Activated CD4-positive, alpha-beta memory T cell treated with anti-CD3 and anti-CD28 coated beads for 36 hours (primary cell): ENCODE data around the gene NAGPA. TPM values are rescaled to one million over a fixed set of nuclear protein-coding genes. Genes with fewer than 3 reads are reported as not detected.
"Not testable (repeated sequence)": the region's sequence is repeated elsewhere in the genome, so short reads cannot be mapped to it uniquely, and the experiment has no call there.

Experiments used
- CTCF ChIA-PET: fragments of 350-600 bp; sonication (Branson Sonifier 250); formaldehyde crosslinking; loops from one replicate; lab custom pipeline; 2021; ENCODE audit warnings: antibody characterized with exemption, inconsistent platforms; lab: Charles Lee
- POLR2A ChIA-PET: fragments of 350-600 bp; sonication (Branson Sonifier 250); formaldehyde crosslinking; loops from one replicate; lab custom pipeline; 2021; ENCODE audit warnings: antibody characterized with exemption; lab: Charles Lee
- DNase-seq: peaks from one replicate; pipeline ENCODE4 v3.0.0-alpha.2; 2020
- H3K27ac Mint-ChIP-seq: one replicate; pipeline ENCODE4 v1.8.0; 2021; ENCODE audit warnings: mixed read lengths
- H3K27me3 Mint-ChIP-seq: one replicate; pipeline ENCODE4 v1.8.0; 2021; ENCODE audit warnings: mixed read lengths
- H3K36me3 Mint-ChIP-seq: one replicate; pipeline ENCODE4 v1.8.0; 2021; ENCODE audit warnings: mixed read lengths
- H3K4me1 Mint-ChIP-seq: one replicate; pipeline ENCODE4 v1.8.0; 2021; ENCODE audit warnings: low read depth, mixed read lengths
- H3K4me3 Mint-ChIP-seq: one replicate; pipeline ENCODE4 v1.8.0; 2021; ENCODE audit warnings: mild to moderate bottlenecking, mixed read lengths
- H3K9me3 Mint-ChIP-seq: one replicate; pipeline ENCODE4 v1.8.0; 2021; ENCODE audit warnings: mixed read lengths
- intact Hi-C: fragments of 100-400 bp; cut with micrococcal nuclease; formaldehyde crosslinking; loops from one replicate; pipeline ENCODE4 v1.15.1; 2023
- total RNA-seq, 2 experiments: library from RNA; stranded (reverse); gene quantifications; one replicate each; pipeline ENCODE4 v1.2.3, GENCODE V29; 2021

Gene NAGPA
- 1 to 10 TPM; 7.6 to 7.8 TPM for total RNA-seq

DNA sequence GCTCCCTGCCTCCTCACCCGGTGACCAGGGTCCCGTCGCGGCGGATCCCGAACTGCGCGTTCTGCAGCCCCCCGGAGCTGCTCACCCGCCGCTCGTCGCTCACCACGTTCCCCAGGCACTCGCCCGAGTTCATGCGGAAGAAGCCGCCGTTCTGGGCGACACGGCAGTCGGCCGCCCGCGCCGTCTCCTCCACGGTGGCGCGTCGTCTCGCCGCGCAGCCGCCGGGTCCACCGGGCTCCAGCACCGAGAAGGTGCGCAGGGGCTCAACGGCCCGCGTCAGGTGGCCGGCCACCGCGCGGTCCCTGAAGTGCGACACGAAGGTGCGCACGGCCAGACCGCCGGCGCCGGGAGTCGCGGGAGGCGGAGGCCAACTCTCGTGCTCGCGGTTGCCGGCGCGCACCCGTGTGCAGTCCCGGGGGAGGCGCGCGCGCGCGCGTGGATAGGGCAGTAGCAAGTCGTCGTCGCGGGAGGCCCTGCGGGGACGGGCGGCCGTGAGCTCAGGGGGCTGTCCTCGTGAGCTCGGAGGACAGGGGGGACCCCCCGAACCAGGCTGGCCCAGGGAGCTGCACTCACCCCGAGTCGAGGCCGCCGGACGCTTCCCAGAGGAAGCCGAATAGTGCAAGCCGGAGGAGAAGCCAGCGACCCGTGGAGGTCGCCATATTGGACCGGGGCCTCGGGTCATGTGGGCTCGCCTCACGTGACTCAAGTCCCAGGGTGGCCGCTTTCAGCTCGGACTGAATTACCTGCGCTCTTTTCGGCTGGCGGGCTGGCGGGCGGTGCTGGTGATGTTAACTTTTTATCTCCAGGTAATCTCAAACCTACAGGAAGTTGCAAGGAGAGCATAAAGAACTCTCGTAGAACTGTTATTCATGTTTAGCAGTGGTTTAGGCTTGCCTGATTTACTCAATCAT is at the start of gene NAGPA:
Gene NAGPA (minus strand): TSS at position 680 of the 911 bp plus-strand sequence. CDS start 21 bp downstream, at position 659.
- H3K4me3 Mint-ChIP-seq: peak within 1 kb of the TSS; percentile 84
- peaks cover 20% of the 10 kb centered on the region for H3K4me1 Mint-ChIP-seq
- intact Hi-C loops: loop anchor here (2.0 to 5.0 kb wide), 2 partner anchors 39 to 65 kb away; partner anchors contain the start of gene ALG1
- CTCF ChIA-PET: no interaction called here
- H3K36me3 Mint-ChIP-seq: peaks cover 3% of the 10 kb centered on the region
- H3K9me3 Mint-ChIP-seq: no peaks in the 10 kb centered on the region
- POLR2A ChIA-PET: interaction anchor here (0.6 to 1.3 kb wide), 3 partner anchors 12 to 265 kb away, joined by 3 to 4 read pairs (median 3); no protein-coding TSS in a partner anchor
- peak; percentile 89 for DNase-seq
- H3K27ac Mint-ChIP-seq: peak within 1 kb of the TSS; percentile 79
- H3K27me3 Mint-ChIP-seq: no peaks in the 10 kb centered on the region

DNA sequence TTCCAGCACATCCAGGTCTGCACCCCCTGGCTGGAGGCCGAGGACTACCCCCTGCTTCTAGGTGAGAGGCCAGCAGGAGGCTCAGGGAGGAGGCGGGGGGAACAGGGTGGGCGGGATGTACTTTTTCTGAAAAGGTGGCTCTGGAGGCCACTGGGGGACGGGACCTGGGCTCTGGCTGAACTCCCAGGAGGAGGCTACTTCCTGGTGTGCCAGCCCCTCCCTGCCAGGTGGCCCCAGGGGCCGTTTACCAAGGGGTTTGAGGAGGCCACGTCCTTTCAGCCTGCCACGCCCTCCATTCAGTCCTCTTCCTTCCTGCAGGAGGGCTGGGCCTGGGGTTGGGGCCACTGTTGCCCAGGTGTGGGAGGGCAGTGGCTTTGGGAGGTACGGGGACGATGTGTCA is 47.3 kb upstream of the NAGPA start:
- CTCF ChIA-PET, DNase-seq, H3K4me1 Mint-ChIP-seq, H3K27ac Mint-ChIP-seq, H3K4me3 Mint-ChIP-seq, H3K27me3 Mint-ChIP-seq, H3K9me3 Mint-ChIP-seq, POLR2A ChIA-PET, intact Hi-C loops: not testable (repeated sequence)
- H3K36me3 Mint-ChIP-seq: peaks cover 17% of the 10 kb centered on the region

GRCh38 chr16:5080461-5080860 is 46.7 kb upstream of the NAGPA start:
- H3K4me1 Mint-ChIP-seq, CTCF ChIA-PET, H3K27ac Mint-ChIP-seq, intact Hi-C loops, H3K9me3 Mint-ChIP-seq, H3K4me3 Mint-ChIP-seq, DNase-seq, POLR2A ChIA-PET, H3K27me3 Mint-ChIP-seq: not testable (repeated sequence)
- peaks cover 20% of the 10 kb centered on the region for H3K36me3 Mint-ChIP-seq

GRCh38 chr16:5078626-5079025 is 44.9 kb upstream of the NAGPA start:
- POLR2A ChIA-PET: no interaction called here
- intact Hi-C loops: no loop called here
- Mint-ChIP-seq H3K36me3 (peaks cover 19% of the 10 kb centered on the region), H3K27ac (no peak overlapping the region), H3K9me3 (no peaks in the 10 kb centered on the region), H3K4me1 (no peaks in the 10 kb centered on the region), H3K4me3 (no peak overlapping the region), H3K27me3 (no peaks in the 10 kb centered on the region)
- no peak for DNase-seq
- CTCF ChIA-PET: no interaction called here

- ChIA-PET POLR2A (no interaction called here), CTCF (no interaction called here)
- peaks cover 17% of the 10 kb centered on the region for H3K36me3 Mint-ChIP-seq
These were observed 43.6 kb upstream of the NAGPA start for GRCh38 chr16:5077304-5077703.

DNA sequence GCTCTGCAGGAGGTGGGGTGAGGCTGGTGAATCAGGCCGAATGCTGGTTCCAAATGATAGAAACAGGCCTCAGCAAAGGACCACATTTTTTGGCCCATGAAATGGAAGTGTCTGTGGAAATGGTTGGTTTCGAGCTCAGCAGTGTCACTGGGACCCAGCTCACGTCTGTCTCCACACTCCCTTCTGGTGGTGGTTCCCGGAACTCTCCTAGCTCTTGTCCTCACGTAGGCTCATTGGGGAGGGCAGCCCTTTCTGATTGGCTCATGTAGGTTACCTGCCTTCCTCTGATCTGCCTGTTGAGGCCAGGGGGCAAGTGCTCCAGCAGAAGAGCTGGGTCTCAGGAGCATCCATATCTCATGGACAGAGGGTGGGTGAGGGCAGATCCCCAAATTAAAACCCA is 41.9 kb upstream of the NAGPA start:
- POLR2A ChIA-PET: no interaction called here
- Mint-ChIP-seq H3K36me3 (peaks cover 17% of the 10 kb centered on the region), H3K27ac (no peak overlapping the region)

More at GRCh38 chr16:5077304-5077703, 43.6 kb upstream of the NAGPA start:
- no peaks in the 10 kb centered on the region for H3K27me3 Mint-ChIP-seq
- DNase-seq: no peak
- H3K4me3 Mint-ChIP-seq: no peak overlapping the region
- peaks cover 10% of the 10 kb centered on the region for H3K4me1 Mint-ChIP-seq
- intact Hi-C loops: no loop called here
- no peak overlapping the region for H3K27ac Mint-ChIP-seq
- no peaks in the 10 kb centered on the region for H3K9me3 Mint-ChIP-seq

DNA sequence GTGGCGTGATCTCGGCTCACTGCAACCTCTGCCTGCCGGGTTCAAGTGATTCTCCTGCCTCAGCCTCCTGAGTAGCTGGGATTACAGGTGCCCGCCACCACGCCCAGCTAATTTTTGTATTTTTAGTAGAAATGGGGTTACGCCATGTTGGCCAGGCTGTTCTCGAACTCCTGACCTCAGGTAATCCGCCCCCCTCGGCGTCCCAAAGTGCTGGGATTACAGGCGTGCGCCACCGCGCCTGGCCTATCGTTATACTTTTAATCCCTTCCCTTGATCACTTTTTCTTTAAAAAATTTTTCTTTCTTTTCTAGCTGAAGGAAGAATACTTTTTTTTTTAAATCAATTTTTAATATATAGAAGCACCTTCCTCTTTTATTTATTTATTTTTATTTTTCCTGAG is 40.0 kb upstream of the NAGPA start:
- DNase-seq, POLR2A ChIA-PET, H3K27ac Mint-ChIP-seq, H3K9me3 Mint-ChIP-seq, H3K4me3 Mint-ChIP-seq, H3K27me3 Mint-ChIP-seq: not testable (repeated sequence)
- CTCF ChIA-PET: interaction anchor here (2.5 kb wide), 1 partner anchor 18 kb away, joined by 10 read pairs; no protein-coding TSS in a partner anchor
- intact Hi-C loops: loop anchor here (5.0 kb wide), 1 partner anchor 41 kb away; the partner anchor contains the start of gene NAGPA
- Mint-ChIP-seq H3K4me1 (peaks cover 20% of the 10 kb centered on the region), H3K36me3 (peaks cover 14% of the 10 kb centered on the region)

More for the DNA sequence above, 41.9 kb upstream of the NAGPA start:
- Mint-ChIP-seq H3K27me3 (no peaks in the 10 kb centered on the region), H3K4me3 (no peak overlapping the region), H3K9me3 (no peaks in the 10 kb centered on the region), H3K4me1 (peaks cover 20% of the 10 kb centered on the region)
- intact Hi-C loops: no loop called here
- CTCF ChIA-PET: interaction anchor here (1.0 to 1.6 kb wide), 3 partner anchors 9 to 19 kb away, joined by 3 to 6 read pairs (median 4); no protein-coding TSS in a partner anchor
- DNase-seq: no peak

- intact Hi-C loops: loop anchor here (5.0 kb wide), 1 partner anchor 41 kb away; the partner anchor contains the start of gene NAGPA
- Mint-ChIP-seq H3K4me3 (peak overlapping the region; percentile 95), H3K27ac (no peak overlapping the region), H3K4me1 (peaks cover 20% of the 10 kb centered on the region), H3K9me3 (no peaks in the 10 kb centered on the region), H3K36me3 (peaks cover 13% of the 10 kb centered on the region), H3K27me3 (no peaks in the 10 kb centered on the region)
- DNase-seq: no peak
- CTCF ChIA-PET: interaction anchor here (2.5 kb wide), 1 partner anchor 18 kb away, joined by 10 read pairs; no protein-coding TSS in a partner anchor
- POLR2A ChIA-PET: no interaction called here
These were observed 39.5 kb upstream of the NAGPA start for GRCh38 chr16:5073279-5073629.

GRCh38 chr16:5072334-5073278 is 38.9 kb upstream of the NAGPA start:
- Mint-ChIP-seq H3K4me3 (peak overlapping the region; percentile 95), H3K27ac (peak overlapping the region; percentile 86), H3K4me1 (peaks cover 20% of the 10 kb centered on the region), H3K27me3 (no peaks in the 10 kb centered on the region), H3K36me3 (peaks cover 9% of the 10 kb centered on the region), H3K9me3 (no peaks in the 10 kb centered on the region)
- CTCF ChIA-PET: interaction anchor here (0.9 to 2.5 kb wide), 3 partner anchors 12 to 19 kb away, joined by 3 to 10 read pairs (median 4); no protein-coding TSS in a partner anchor
- no peak for DNase-seq
- intact Hi-C loops: loop anchor here (5.0 kb wide), 1 partner anchor 40 kb away; the partner anchor contains the start of gene NAGPA
- POLR2A ChIA-PET: interaction anchor here (0.7 to 0.8 kb wide), 2 partner anchors 9 to 37 kb away, joined by 3 read pairs; no protein-coding TSS in a partner anchor

DNA sequence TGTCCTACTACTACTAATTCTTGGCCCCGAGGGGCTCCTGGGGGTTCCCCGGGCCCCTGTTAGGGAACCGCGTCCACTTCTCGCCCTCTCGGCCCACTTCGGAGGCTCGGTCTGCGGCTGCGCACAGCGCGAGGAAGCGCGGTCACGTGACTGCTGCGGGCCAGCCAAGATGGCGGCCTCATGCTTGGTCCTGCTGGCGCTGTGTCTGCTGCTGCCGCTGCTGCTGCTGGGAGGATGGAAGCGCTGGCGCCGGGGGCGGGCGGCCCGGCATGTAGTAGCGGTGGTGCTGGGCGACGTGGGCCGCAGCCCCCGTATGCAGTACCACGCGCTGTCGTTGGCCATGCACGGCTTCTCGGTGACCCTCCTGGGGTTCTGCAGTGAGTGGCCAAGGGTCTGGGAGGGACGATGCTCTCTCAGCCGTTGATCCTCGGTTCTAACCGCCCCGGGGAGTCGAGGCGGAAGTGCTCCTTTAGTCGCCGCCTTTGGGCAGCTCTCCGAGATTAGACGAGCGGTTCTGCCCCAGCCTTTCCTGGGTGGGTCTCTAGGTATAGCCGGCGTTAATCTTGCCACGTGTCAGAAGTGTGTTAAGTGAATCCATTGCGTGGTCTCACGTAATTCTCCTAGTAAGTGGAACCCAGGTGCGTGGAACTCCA is 38.1 kb upstream of the NAGPA start, which contains the start of gene ALG1:
Gene ALG1 (plus strand): TSS at position 163 of the 653 bp plus-strand sequence. CDS start 7 bp downstream, at position 170.
- Mint-ChIP-seq H3K9me3 (no peaks in the 10 kb centered on the region), H3K36me3 (peaks cover 9% of the 10 kb centered on the region), H3K27me3 (no peaks in the 10 kb centered on the region), H3K4me1 (peaks cover 20% of the 10 kb centered on the region), H3K4me3 (peak within 1 kb of the TSS; percentile 95), H3K27ac (peak within 1 kb of the TSS; percentile 86)
- peak; percentile 93 for DNase-seq
- ChIA-PET POLR2A (interaction anchor here (0.7 to 0.8 kb wide), 3 partner anchors 8 to 38 kb away, joined by 3 read pairs; partner anchors contain the start of gene NAGPA), CTCF (interaction anchor here (0.9 to 2.5 kb wide), 4 partner anchors 13 to 20 kb away, joined by 3 to 10 read pairs (median 4); no protein-coding TSS in a partner anchor)
- intact Hi-C loops: loop anchor here (2.0 to 5.0 kb wide), 2 partner anchors 21 to 40 kb away; partner anchors contain the start of gene NAGPA
